Measurements from ENCODE around the gene HOXB5.

HOXB5 gene

DNA sequence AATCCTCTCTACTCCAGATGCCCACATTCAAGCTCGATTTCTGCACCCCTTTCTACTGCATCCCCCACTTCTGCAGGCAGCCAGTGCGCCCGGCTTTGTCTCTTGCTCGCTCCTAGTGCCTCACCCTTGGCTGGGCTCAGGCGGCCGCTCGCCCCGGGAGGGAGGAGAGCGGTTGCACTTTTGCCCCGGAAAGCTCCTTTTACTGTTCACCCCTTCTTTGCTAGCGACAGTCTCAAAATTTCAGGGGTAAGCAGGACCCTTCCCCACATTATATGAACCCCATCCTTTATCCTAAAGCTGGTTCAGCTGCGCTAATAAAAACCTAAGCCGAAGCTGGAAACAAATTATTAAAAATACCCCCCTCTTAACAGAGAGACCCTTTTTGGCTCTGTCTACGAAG, 1.0 kb downstream of the HOXB5 start:
- in situ Hi-C loops (cut with MboI; ENCODE audit: low pct_unique_long_range_greater_than_20kb, low sequenced_read_pairs, unreplicated experiment), result no loop called here
- no peak for TF ChIP-seq CTCF (IDR thresholded peaks at IDR 0.05; ENCODE audit: extremely low read depth, insufficient read depth, missing control alignments)
- no peak for DNase-seq (ENCODE audit: low spot score)

GRCh38 chr17:48592057-48592514, 1.5 kb downstream of the HOXB5 start:
- in situ Hi-C loops (cut with MboI; ENCODE audit: low pct_unique_long_range_greater_than_20kb, low sequenced_read_pairs, unreplicated experiment), result no loop called here

DNA sequence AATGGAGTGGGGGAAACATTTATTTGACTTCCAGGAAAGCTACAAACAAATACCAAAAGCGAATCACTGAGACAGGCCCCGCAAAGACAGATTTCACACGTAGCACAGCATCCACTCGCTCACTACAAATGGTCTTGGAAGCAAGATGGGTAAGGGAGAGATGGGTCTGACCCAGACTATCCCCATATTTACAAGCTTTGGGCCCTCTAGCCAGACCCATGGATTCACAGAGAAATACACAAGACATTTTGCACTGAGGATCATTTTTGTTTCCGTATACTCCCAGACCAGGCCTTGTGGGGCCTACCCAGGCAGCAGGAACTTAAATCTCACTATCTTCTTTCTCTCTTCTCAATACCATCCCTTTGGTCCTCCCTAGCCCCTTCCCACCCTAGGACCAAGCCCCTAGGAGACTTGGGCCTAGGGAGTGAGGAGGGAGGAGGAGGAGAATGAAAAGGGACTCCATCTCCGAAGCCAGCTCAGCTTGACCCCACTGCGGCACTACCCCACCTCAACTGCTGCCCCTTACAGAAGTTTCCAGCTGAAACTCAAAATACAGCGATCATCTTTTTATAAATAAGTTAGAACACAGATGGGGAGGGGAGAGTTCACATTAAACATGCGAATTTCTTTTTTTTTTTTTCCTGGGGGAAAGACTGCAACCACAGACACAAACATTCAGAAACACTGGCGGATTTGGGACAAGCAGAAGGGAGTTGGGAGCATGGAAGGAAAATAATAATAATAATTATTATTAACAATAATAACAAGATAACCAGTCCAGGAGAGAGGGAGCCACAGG, 2.1 kb downstream of the HOXB5 start:
- in situ Hi-C loops (cut with MboI; ENCODE audit: low pct_unique_long_range_greater_than_20kb, low sequenced_read_pairs, unreplicated experiment), result no loop called here
- TF ChIP-seq CTCF (IDR thresholded peaks at IDR 0.05; ENCODE audit: extremely low read depth, insufficient read depth, missing control alignments), result no peak
- no peak for DNase-seq (ENCODE audit: low spot score)

More at GRCh38 chr17:48592057-48592514, 1.5 kb downstream of the HOXB5 start:
- no peak for DNase-seq (ENCODE audit: low spot score)
- no peak for TF ChIP-seq CTCF (IDR thresholded peaks at IDR 0.05; ENCODE audit: extremely low read depth, insufficient read depth, missing control alignments)

- DNase-seq (ENCODE audit: low spot score), result no peak
- TF ChIP-seq CTCF (IDR thresholded peaks at IDR 0.05; ENCODE audit: extremely low read depth, insufficient read depth, missing control alignments), result no peak
- in situ Hi-C loops (cut with MboI; ENCODE audit: low pct_unique_long_range_greater_than_20kb, low sequenced_read_pairs, unreplicated experiment), result no loop called here
These were observed 2.9 kb downstream of the HOXB5 start for GRCh38 chr17:48590607-48591161.

DNA sequence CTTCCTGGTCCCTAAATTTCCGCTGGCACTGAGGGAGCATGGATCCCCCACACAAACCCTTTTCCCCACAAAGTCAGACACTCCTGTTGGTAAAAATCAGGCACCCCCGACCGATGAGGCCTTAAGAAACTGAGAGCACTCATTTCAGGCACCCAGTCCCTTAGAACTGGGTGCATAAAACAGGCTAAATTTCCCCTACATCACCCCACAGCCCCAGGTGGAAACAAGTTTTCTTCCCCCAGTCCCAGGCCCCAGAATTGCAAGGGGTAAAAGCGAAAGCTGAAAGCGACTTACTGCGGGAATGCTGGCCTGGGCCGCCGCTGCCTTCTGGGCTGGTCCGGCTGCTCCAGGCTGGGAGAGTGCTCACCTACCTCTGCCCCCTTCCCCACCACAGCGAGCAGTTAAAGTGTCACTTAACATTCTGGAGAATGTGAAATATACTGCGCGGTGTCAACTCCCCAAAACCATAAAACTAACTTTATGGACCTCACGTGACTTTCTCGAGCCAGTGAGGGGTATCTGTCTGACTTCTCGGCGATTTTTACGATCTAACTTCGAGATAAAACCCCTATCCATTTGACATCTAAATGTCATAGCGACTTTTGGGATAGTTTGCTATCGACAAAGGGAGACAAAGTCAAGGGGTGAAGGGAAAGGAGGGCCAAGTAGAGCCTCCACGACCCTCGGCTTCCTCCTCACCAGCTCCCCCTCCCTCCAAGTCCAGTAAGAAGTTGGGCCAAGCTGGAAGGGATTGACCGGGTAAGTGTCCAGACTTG, 3.6 kb downstream of the HOXB5 start, which contains the start of gene HOXB3:
HOXB3 (minus strand) TSS at position 411 of the 776 bp plus-strand sequence. CDS start 37,767 bp downstream, outside the sequence.
- no peak for TF ChIP-seq CTCF (IDR thresholded peaks at IDR 0.05; ENCODE audit: extremely low read depth, insufficient read depth, missing control alignments)
- no peak for DNase-seq (ENCODE audit: low spot score)
- in situ Hi-C loops (cut with MboI; ENCODE audit: low pct_unique_long_range_greater_than_20kb, low sequenced_read_pairs, unreplicated experiment), result no loop called here

DNA sequence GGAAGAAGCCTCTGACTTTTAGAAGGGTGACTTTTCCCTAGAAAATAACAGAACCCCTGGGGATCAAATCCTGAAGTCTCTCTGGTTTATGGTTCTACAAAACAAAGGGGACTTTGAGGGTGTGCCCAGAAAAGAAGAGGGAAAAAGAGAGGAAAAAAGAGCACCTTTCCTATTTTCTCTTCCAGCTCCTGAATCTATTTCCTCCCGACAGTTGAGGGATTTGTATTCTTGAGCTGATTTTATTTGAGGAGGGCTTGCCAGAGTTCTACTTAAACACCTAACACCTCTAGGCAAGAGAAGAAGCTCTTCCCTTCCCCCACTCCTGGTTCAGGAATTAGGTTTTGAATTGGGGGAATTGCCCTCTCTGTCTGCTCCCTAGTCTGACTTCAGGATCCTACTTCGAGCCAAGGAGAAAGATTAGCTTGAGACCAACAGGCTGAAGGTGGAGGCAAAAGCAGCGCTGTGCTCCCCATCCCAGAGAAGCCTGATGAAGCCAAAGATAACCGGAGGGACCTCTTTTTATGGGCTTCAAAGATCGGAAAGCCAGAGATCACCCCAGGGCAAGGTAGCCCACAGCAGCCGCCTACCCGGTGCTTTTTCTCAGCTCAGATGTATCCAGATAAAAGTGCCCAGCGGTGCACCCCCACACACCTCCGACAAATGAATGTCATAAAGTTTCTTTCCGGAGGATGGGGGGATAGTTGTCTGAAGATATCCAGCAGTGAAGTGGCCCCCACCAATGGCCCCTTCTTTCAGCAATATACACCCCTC, 4.3 kb downstream of the HOXB5 start:
- no peak for TF ChIP-seq CTCF (IDR thresholded peaks at IDR 0.05; ENCODE audit: extremely low read depth, insufficient read depth, missing control alignments)
- DNase-seq (ENCODE audit: low spot score), result no peak
- in situ Hi-C loops (cut with MboI; ENCODE audit: low pct_unique_long_range_greater_than_20kb, low sequenced_read_pairs, unreplicated experiment), result no loop called here

Data from GM13977 (cell line).